ENCODE results near the gene S100A9. TPM values are rescaled to one million over a fixed set of nuclear protein-coding genes. Genes with fewer than 3 reads are reported as not detected.
"Not testable (repeated sequence)": the region's sequence is repeated elsewhere in the genome, so short reads cannot be mapped to it uniquely, and the experiment has no call there.

The S100A9 gene
- total RNA-seq = 0.22 and 1.2 TPM in 2 replicates

GRCh38 chr1:153357853-153358690, at the start of gene S100A9:
Gene S100A9 (plus strand): TSS chr1:153357854. CDS start chr1:153358284, 430 bp downstream.
- DNase-seq (ENCODE audit: low read depth in 2 of 2) = no peak

- no peak for DNase-seq (ENCODE audit: low read depth in 2 of 2)
Measured at GRCh38 chr1:153308540-153308939, 49.1 kb upstream of the S100A9 start.

- DNase-seq (ENCODE audit: low read depth in 2 of 2) = no peak
Measured at GRCh38 chr1:153309441-153309840, 48.2 kb upstream of the S100A9 start.

- no peak for DNase-seq (ENCODE audit: low read depth in 2 of 2)
Measured at GRCh38 chr1:153310526-153310925, 47.1 kb upstream of the S100A9 start.

GRCh38 chr1:153312570-153313186, 45.0 kb upstream of the S100A9 start, which contains the start of gene PGLYRP3:
Gene PGLYRP3 (minus strand): TSS chr1:153312952. CDS start chr1:153310665, 2,287 bp downstream.
- DNase-seq (ENCODE audit: low read depth in 2 of 2) = no peak

- no peak for DNase-seq (ENCODE audit: low read depth in 2 of 2)
Measured at GRCh38 chr1:153313288-153313687, 44.4 kb upstream of the S100A9 start.

GRCh38 chr1:153314388-153314787, 43.3 kb upstream of the S100A9 start:
- DNase-seq (ENCODE audit: low read depth in 2 of 2) = not testable (repeated sequence)

- not testable (repeated sequence) for DNase-seq (ENCODE audit: low read depth in 2 of 2)
Measured at GRCh38 chr1:153316013-153316412, 41.6 kb upstream of the S100A9 start.

- DNase-seq (ENCODE audit: low read depth in 2 of 2) = not testable (repeated sequence)
Measured at GRCh38 chr1:153318145-153318544, 39.5 kb upstream of the S100A9 start.

- no peak for DNase-seq (ENCODE audit: low read depth in 2 of 2)
Measured at GRCh38 chr1:153322568-153322967, 35.1 kb upstream of the S100A9 start.

GRCh38 chr1:153324912-153325311, 32.7 kb upstream of the S100A9 start:
- DNase-seq (ENCODE audit: low read depth in 2 of 2) = no peak

GRCh38 chr1:153333902-153334301, 23.8 kb upstream of the S100A9 start:
- DNase-seq (ENCODE audit: low read depth in 2 of 2) = no peak

GRCh38 chr1:153336650-153337049, 21.0 kb upstream of the S100A9 start:
- DNase-seq (ENCODE audit: low read depth in 2 of 2) = no peak

- DNase-seq (ENCODE audit: low read depth in 2 of 2) = no peak
Measured at GRCh38 chr1:153337980-153338853, 19.4 kb upstream of the S100A9 start.

GRCh38 chr1:153339802-153340201, 17.9 kb upstream of the S100A9 start:
- DNase-seq (ENCODE audit: low read depth in 2 of 2) = no peak

- no peak for DNase-seq (ENCODE audit: low read depth in 2 of 2)
Measured at GRCh38 chr1:153340356-153340755, 17.3 kb upstream of the S100A9 start.

- DNase-seq (ENCODE audit: low read depth in 2 of 2) = no peak
Measured at GRCh38 chr1:153341431-153341934, 16.2 kb upstream of the S100A9 start.

- DNase-seq (ENCODE audit: low read depth in 2 of 2) = no peak
Measured at GRCh38 chr1:153342178-153342577, 15.5 kb upstream of the S100A9 start.

- no peak for DNase-seq (ENCODE audit: low read depth in 2 of 2)
Measured at GRCh38 chr1:153343040-153343681, 14.5 kb upstream of the S100A9 start.

- DNase-seq (ENCODE audit: low read depth in 2 of 2) = no peak
Measured at GRCh38 chr1:153343811-153344717, 13.6 kb upstream of the S100A9 start.
